Glomerular endothelial cell (primary cell): ENCODE results near the gene ATAD3C. TPM values are rescaled to one million over a fixed set of nuclear protein-coding genes. Genes with fewer than 3 reads are reported as not detected.

Experiments
- total RNA-seq: library from RNA; depleted of rRNA; stranded (reverse); fragments of >200 nt; gene quantifications from 2 replicates; pipeline ENCODE4 v1.2.3, GENCODE V29; 2015

ATAD3C gene
- total RNA-seq, 1 donor from 2014 or later, result not detected

Other genes starting within 250 kb of the ATAD3C start
- 0.58 TPM in 1 of 2 replicates, not detected in the other for gene TNFRSF18, start 243.1 kb upstream of the ATAD3C start, total RNA-seq
- gene TNFRSF4, start 235.5 kb upstream of the ATAD3C start, total RNA-seq, result 5.6 and 58.5 TPM in 2 replicates
- 272 and 308 TPM in 2 replicates for gene SDF4, start 217.7 kb upstream of the ATAD3C start, total RNA-seq
- 47.9 and 63.4 TPM in 2 replicates for gene B3GALT6, start 217.5 kb upstream of the ATAD3C start, total RNA-seq
- 0.76 and 1.7 TPM in 2 replicates for gene C1QTNF12, start 203.0 kb upstream of the ATAD3C start, total RNA-seq
- gene UBE2J2, start 175.8 kb upstream of the ATAD3C start, total RNA-seq, result 44.4 and 80.3 TPM in 2 replicates
- gene SCNN1D, start 169.3 kb upstream of the ATAD3C start, total RNA-seq, result 0.34 and 1.4 TPM in 2 replicates
- 33.6 and 62.4 TPM in 2 replicates for gene ACAP3, start 141.8 kb upstream of the ATAD3C start, total RNA-seq
- gene PUSL1, start 141.1 kb upstream of the ATAD3C start, total RNA-seq, result 32.1 and 36.2 TPM in 2 replicates
- gene INTS11, start 125.0 kb upstream of the ATAD3C start, total RNA-seq, result 104 and 110 TPM in 2 replicates
- gene CPTP, start 124.9 kb upstream of the ATAD3C start, total RNA-seq, result 46.5 and 56.5 TPM in 2 replicates
- gene TAS1R3, start 118.4 kb upstream of the ATAD3C start, total RNA-seq, result 0.35 TPM in 1 of 2 replicates, not detected in the other
- 56.5 and 56.9 TPM in 2 replicates for gene DVL1, start 100.3 kb upstream of the ATAD3C start, total RNA-seq
- 25.8 and 39.1 TPM in 2 replicates for gene MXRA8, start 91.1 kb upstream of the ATAD3C start, total RNA-seq
- 145 and 181 TPM in 2 replicates for gene AURKAIP1, start 74.5 kb upstream of the ATAD3C start, total RNA-seq
- gene CCNL2, start 50.4 kb upstream of the ATAD3C start, total RNA-seq, result 111 and 189 TPM in 2 replicates
- gene MRPL20, start 42.4 kb upstream of the ATAD3C start, total RNA-seq, result 125 and 128 TPM in 2 replicates
- 0.34 TPM in 1 of 2 replicates, not detected in the other for gene ANKRD65, start 28.4 kb upstream of the ATAD3C start, total RNA-seq
- gene VWA1, start 14.0 kb upstream of the ATAD3C start, total RNA-seq, result 21.4 and 34.8 TPM in 2 replicates
- gene ATAD3B, start 22.1 kb downstream of the ATAD3C start, total RNA-seq, result 22.6 and 37.5 TPM in 2 replicates
- 48.3 and 54.5 TPM in 2 replicates for gene ATAD3A, start 62.5 kb downstream of the ATAD3C start, total RNA-seq
- gene TMEM240, start 90.9 kb downstream of the ATAD3C start, total RNA-seq, result 1.7 and 3.4 TPM in 2 replicates
- 106 and 136 TPM in 2 replicates for gene SSU72, start 125.2 kb downstream of the ATAD3C start, total RNA-seq
- gene FNDC10, start 150.4 kb downstream of the ATAD3C start, total RNA-seq, result 5.2 and 9.9 TPM in 2 replicates
- 56.8 and 81.2 TPM in 2 replicates for gene MIB2, start 165.8 kb downstream of the ATAD3C start, total RNA-seq
- gene MMP23B, start 182.5 kb downstream of the ATAD3C start, total RNA-seq, result 0.58 and 3.2 TPM in 2 replicates
- 13.5 and 24.3 TPM in 2 replicates for gene CDK11B, start 209.3 kb downstream of the ATAD3C start, total RNA-seq
- 40.0 and 62.2 TPM in 2 replicates for gene SLC35E2B, start 243.1 kb downstream of the ATAD3C start, total RNA-seq